GM18511 (cell line): Measurements from ENCODE around the gene SLC2A9.

Source experiments
- ATAC-seq: cut with Tn5 transposase; IDR thresholded peaks from one replicate; pipeline ENCODE4 v1.9.1; 2021; ENCODE audit warnings: mild to moderate bottlenecking, moderate library complexity; ENCODE audit not compliant: unreplicated experiment

The SLC2A9 gene

GRCh38 chr4:9968472-9968871, 52.8 kb downstream of the SLC2A9 start:
- no peak for ATAC-seq

DNA sequence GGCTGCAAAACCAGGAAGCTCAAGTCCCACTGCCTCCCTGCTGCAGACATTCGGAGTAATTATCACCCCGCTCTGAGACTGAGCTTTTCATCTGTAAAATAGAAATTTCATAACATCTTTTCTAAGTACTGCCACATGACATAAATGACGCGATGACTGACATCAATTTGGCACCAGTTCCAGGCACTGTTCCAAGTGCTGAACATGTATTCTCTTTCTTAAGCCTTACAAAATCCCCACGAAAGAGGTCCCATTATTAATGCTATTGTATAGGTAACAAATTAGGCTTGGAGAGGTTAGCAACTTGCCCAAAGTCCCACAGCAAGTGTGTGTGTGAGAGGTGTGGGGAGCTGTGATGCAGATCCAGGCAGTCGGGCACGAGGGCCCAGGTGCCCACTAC, 56.4 kb downstream of the SLC2A9 start:
- no peak for ATAC-seq

DNA sequence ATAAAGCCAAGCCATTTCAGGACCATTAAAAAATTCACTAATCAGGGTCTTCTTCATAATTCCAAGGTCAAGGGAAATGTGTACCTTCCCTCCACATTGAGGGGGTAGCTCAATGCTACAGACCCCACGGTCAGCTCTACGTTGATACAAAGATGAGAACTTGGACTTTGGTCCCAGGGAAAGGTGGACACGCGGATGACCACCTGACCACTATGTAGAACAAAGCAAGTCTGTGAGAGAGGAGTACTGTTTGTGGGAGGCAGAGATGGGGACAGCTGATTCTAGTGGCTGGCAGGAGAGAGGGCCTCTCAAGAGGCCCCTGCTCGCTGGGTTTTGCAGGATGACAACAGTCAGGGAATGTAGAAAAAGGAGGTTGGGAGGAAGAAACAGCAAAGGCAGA, 58.0 kb downstream of the SLC2A9 start:
- peak; percentile 24 for ATAC-seq

- ATAC-seq = peak; percentile 71
These were observed 58.5 kb downstream of the SLC2A9 start for GRCh38 chr4:9962611-9963314.

DNA sequence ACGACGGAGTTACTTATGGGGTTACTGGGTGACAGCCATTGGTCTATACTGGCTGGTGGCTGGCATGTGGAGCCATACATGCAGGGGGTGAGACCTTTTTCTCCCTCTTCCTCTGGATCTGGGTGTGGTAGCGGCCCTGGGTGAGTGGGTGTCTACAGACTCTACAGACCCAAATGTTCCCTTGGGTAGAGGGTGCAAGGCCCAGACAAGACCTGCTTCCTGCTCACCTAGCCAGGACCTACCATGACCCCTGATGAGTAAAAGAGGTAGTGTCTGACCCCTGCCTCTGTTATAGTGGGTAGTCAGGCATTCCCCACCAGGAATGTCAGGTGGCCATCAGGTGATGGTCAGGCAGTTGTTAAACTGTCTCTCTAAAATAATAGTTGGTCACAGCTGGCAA, 66.8 kb downstream of the SLC2A9 start:
- ATAC-seq = no peak

- no peak for ATAC-seq
These were observed 68.2 kb downstream of the SLC2A9 start for GRCh38 chr4:9953089-9953488.

DNA sequence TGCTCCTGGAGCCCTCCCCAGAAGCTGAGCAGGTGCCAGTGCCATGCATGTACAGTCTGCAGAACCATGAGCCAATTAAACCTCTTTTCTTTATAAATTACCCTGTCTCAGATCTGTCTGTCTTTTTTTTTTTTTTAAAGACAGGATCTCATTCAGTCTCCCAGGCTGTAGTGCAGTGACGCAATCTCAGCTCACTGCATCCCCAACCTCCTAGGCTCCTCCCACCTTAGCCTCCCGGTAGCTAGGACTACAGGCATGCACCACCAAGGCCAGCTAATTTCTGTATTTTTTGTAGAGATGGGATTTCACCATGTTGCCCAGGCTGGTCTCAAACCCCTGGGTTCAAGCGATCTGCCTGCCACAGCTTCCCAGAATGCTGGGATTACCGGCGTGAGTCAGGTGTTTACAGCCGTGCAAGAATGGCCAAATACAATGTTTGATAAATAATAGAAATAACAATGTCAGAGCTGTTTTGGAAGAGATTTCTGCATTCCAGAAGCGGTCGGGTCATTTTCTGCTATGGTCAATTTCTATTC, 68.8 kb downstream of the SLC2A9 start:
- no peak for ATAC-seq

GRCh38 chr4:9949573-9949972, 71.7 kb downstream of the SLC2A9 start:
- ATAC-seq = no peak

DNA sequence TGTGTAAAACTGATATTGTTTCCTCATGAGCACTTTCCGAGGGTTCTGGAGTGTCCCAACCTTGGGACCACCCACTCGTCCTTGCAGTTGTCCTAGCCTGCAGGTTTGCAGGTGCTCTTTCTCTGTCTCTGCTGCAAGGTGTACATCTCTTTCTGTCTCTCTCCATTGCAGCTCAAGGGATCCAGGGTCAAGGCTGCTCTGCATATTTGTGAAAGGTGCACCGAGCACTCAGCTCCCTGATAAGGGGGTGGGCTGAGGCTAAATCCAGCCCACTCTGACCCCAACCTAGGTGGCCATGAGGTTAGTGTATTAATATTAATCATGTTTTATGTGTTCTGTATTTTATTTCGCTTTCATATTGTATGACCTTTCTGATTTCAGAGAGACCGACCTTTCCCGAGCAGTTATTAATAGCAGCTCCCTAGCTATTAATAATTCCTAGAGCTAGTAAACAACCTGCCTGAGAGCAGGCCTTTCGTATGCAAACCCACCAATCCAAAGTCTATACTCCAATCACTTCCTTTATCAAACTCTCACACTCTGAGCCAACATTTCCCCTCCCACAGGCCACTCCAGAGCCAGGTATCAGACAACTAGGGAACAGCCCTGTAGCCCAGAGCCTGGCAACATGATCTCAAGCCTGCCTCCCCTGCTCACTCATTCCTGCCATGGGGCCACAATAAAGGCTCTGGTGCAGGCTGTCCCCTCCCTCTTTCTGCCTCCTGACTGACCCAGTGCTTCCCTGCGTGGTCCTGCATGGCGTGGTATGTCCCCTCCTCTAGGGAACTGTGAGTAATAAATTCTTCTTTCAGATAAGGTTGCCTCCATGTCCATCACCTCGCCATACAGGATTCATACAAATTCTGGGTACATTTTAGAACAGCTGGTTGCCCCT, 73.9 kb downstream of the SLC2A9 start:
- no peak for ATAC-seq

DNA sequence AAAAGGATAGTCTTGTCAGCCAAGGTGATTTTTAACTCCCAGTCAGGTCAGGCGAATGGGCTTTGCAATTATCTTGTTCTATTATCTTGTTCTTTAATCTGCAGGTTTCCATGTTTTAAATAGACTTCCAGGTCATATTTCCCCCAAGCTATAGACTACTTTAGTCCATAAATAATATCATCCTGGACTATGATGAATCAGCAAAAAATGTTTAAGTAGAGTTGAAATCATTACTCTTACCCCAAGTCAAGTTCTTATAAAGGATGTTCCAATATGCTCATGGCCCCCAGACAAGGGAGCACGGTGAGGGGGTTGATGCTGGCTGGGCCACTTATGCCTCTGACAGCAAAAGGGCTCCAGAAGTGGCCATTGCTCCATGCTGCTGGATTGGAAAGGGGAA, 75.1 kb downstream of the SLC2A9 start:
- ATAC-seq = no peak

GRCh38 chr4:9944431-9945425, 76.6 kb downstream of the SLC2A9 start:
- ATAC-seq = no peak

GRCh38 chr4:9943761-9944160, 77.5 kb downstream of the SLC2A9 start:
- no peak for ATAC-seq

- no peak for ATAC-seq
These were observed 78.2 kb downstream of the SLC2A9 start for GRCh38 chr4:9942921-9943600.

DNA sequence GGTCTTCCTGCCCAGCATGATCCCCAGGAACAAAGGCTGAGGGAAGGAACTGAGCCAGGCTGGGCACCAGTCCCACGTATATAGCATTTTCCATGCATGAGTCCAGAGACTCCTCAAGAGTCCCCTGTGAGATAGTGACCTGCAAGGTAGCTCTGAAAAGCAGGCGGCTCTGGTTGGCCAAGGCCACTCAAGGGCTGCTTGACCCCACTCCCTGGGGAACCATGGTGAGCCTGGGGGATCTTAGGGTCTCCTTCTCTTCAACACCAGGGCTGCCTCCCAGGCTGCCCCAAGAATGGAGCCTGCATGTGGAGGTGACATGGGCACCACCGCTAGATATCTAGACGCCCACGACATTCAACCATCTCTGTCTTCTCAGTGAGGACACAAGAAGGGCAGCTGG, 79.2 kb downstream of the SLC2A9 start:
- no peak for ATAC-seq

DNA sequence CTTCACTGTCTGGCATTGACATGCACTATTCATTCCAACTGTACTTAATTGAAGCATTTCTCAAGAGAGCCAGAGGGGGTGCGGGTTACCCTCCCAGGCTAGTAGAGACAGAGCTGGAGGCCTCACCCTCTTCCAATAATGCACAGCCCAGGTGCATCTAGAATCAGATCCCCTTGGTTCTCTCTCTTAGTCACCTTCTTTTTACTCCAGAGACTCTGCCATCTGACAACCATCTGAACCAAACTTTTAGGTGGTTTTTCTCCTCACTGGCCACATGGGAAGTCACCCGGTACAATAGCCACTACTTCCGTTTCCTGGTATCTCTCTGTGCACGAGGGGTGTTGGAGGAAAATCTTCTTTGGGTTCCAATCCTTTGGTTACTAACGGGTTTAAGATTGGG, 81.3 kb downstream of the SLC2A9 start:
- no peak for ATAC-seq

DNA sequence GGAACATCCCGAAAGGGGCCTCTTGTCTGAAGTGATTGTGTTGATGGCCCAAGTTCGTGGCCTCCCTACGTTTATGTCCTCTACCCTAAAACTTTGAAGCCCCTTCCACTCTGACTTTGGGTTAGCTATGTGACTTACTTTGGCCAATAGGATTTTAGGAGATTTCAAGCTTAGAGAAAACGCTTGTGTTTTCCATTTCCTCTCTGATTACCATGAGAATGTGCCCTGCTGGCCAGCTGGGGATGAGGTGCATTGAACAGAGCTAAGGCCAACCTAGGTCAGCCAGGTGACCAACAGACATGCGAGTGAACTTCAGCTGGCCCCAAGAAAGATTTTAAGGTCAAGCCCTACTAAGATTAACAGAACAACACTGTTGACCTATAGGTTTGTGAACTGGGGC, 82.4 kb downstream of the SLC2A9 start:
- no peak for ATAC-seq

- ATAC-seq = no peak
These were observed 84.2 kb downstream of the SLC2A9 start for GRCh38 chr4:9937078-9937477.

DNA sequence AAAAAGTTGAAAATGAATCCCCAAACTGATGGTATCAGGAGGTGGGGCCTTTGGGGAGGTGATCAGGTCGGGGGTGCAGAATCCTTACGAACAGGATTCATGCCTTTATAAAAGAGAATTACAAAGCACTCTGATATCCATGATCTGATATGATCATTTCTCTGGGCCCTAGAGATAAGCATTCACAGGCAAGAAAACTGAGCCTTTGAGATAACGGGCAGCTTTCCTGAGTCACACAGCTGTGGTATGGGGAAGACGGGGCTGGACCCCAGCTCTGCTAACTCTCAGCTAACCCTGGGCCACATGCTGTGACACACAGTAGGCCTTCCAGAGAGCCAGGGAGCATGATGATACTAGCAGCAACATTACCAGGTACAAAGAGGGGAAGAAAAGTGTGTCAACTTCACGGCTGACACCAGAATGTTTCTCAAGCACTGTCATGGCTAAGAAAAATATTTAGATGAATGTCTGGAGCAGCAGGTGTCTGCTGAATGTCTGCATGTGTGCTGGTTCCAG, 85.1 kb downstream of the SLC2A9 start:
- no peak for ATAC-seq

GRCh38 chr4:9933956-9934355, 87.3 kb downstream of the SLC2A9 start:
- ATAC-seq = no peak

DNA sequence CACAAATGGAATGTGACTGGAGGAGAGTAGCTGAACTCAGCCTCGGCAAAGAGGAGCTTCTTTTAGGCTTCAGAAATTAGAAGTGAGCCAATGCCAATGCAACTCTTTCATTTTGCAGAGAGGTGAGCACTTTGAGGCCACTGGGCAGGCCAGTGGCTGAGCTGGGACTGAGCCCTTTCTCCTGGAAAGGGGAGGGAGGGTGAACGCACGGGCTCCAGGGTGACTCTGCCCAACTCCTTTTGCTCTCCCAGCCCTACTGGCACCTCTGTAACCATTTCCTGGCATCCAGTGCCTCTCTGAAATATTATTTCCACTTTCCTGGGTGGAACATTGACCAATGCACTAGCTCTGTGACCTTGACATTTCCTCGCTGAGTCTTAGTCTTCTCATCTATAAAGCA, 88.1 kb downstream of the SLC2A9 start:
- no peak for ATAC-seq
